Measurements from ENCODE around the gene MEIOC. TPM values are rescaled to one million over a fixed set of nuclear protein-coding genes. Genes with fewer than 3 reads are reported as not detected.

MEIOC gene
- total RNA-seq, 1 donor from 2014 or later: not detected

DNA sequence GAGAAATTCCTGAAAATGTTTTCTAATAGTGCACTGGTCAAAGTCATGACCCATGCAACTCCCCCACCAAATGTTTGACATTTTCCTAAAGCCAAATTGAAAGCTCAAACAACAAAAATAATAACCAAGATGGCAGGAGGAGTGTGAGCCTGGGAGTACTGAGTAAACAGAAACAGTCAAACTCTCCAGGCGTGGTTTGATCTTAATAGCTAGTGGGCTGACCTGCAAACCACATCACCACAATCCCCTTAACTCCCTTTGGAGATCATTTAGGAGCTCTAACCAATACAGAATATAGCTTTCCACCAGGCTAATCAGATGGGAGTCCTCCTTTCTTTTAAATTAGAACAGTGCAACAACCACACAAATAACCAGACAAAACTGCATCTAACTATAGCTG lies 19.2 kb upstream of the MEIOC start:
- Histone ChIP-seq H3K4me1 (no peaks in the 10 kb centered on the region), H3K36me3 (no peaks in the 10 kb centered on the region), H3K27me3 (no peaks in the 10 kb centered on the region), H3K9me3 (no peaks in the 10 kb centered on the region), H3K4me3 (no peak overlapping the region), H3K27ac (no peak overlapping the region)
- TF ChIP-seq, protein P1, sequence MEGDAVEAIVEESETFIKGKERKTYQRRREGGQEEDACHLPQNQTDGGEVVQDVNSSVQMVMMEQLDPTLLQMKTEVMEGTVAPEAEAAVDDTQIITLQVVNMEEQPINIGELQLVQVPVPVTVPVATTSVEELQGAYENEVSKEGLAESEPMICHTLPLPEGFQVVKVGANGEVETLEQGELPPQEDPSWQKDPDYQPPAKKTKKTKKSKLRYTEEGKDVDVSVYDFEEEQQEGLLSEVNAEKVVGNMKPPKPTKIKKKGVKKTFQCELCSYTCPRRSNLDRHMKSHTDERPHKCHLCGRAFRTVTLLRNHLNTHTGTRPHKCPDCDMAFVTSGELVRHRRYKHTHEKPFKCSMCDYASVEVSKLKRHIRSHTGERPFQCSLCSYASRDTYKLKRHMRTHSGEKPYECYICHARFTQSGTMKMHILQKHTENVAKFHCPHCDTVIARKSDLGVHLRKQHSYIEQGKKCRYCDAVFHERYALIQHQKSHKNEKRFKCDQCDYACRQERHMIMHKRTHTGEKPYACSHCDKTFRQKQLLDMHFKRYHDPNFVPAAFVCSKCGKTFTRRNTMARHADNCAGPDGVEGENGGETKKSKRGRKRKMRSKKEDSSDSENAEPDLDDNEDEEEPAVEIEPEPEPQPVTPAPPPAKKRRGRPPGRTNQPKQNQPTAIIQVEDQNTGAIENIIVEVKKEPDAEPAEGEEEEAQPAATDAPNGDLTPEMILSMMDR (IDR thresholded peaks at IDR 0.05): no peak
- no peak for DNase-seq (ENCODE audit: low spot score in 2 of 2)
- intact Hi-C loops (cut with DNase I): loop anchor here (2.0 kb wide), 1 partner anchor 78 kb away; no protein-coding TSS in a partner anchor

DNA sequence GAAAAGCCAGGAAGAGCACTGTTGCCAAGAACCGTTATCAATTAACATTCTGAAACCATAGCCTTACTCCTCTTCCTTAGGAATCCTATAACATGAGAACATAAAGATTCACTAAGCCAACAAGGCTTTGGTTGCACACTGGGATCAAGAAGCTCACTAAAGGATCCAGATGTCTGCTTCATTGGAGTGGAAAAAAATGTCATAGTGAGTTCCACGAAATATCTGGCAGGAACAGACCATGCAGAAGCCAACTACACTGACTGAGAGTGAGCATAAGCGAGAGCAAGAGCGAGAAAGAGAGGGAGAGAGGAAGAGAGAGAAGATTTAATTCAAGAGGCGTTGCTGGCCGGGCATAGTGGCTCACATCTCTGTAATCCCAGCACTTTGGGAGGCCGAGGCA lies 13.4 kb upstream of the MEIOC start:
- H3K4me3 ChIP-seq: no peak overlapping the region
- TF ChIP-seq, protein P1 (IDR thresholded peaks at IDR 0.05): no peak
- no peak for DNase-seq (ENCODE audit: low spot score in 2 of 2)
- intact Hi-C loops (cut with DNase I): no loop called here
- no peaks in the 10 kb centered on the region for H3K4me1 ChIP-seq
- H3K36me3 ChIP-seq: no peaks in the 10 kb centered on the region
- H3K27me3 ChIP-seq: no peaks in the 10 kb centered on the region
- H3K27ac ChIP-seq: no peak overlapping the region
- H3K9me3 ChIP-seq: no peaks in the 10 kb centered on the region

DNA sequence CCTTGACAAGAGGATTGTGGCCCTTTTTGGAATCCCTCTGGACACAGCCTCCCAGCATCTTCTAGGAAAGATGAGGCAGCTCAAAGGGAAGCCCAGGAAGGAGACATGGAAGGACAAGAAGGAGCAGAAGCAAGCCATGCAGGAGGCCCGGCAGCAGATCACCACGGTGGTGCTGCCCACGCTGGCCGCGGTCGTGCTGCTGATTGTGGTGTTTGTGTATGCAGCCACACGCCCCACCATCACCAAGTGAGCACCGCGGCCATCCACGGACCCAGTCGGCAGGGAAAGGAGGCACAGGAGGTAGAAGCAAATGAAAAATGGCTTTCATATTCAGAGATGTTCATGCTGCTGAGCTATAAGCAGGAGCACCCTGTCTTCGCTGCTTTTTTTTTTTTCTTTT lies 10.9 kb upstream of the MEIOC start:
- Histone ChIP-seq H3K27me3 (no peaks in the 10 kb centered on the region), H3K4me3 (no peak overlapping the region), H3K36me3 (no peaks in the 10 kb centered on the region), H3K4me1 (no peaks in the 10 kb centered on the region), H3K27ac (no peak overlapping the region), H3K9me3 (no peaks in the 10 kb centered on the region)
- DNase-seq (ENCODE audit: low spot score in 2 of 2): no peak
- intact Hi-C loops (cut with DNase I): no loop called here
- TF ChIP-seq, protein P1 (IDR thresholded peaks at IDR 0.05): no peak

DNA sequence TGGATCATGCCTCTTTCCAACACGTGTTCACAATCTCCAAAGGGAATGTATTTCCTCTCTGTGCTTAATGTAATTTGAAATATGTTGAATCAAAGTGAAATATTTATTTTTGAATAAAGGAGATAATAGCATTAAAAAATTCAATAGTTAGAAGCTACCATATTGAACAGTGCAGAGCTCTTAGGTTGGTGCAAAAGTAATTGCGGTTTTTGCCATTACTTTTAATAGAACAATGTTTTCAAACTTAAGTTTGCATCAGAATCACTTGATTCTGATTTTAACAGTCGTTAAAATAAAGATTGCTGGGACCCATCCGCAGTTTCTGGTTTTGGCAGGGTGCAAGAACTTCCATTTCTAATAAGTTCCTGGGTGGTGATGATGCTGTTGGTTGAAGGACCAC lies 10.0 kb upstream of the MEIOC start:
- no peaks in the 10 kb centered on the region for H3K9me3 ChIP-seq
- H3K27ac ChIP-seq: no peak overlapping the region
- H3K27me3 ChIP-seq: no peaks in the 10 kb centered on the region
- H3K36me3 ChIP-seq: no peaks in the 10 kb centered on the region
- H3K4me3 ChIP-seq: no peak overlapping the region
- no peaks in the 10 kb centered on the region for H3K4me1 ChIP-seq
- intact Hi-C loops (cut with DNase I): no loop called here
- DNase-seq (ENCODE audit: low spot score in 2 of 2): no peak
- TF ChIP-seq, protein P1 (IDR thresholded peaks at IDR 0.05): no peak

DNA sequence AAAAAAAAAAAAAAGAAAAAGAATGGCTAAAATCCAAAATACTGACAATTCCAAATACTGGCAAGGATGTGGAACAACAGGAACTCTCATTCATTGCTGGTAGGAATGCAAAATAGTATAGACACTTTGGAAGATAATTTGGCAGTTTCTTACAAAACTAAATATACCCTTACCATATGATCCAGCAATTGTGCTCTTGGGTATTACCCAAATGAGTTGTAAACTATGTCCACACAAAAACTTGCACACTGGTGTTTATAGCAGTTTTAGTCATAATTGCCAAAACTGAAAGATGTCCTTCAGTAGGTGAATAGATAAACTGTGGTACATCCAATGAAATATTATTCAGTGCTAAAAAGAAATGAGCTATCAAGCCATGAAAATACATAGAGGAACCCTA lies 8.5 kb upstream of the MEIOC start:
- TF ChIP-seq, protein P1 (IDR thresholded peaks at IDR 0.05): no peak

DNA sequence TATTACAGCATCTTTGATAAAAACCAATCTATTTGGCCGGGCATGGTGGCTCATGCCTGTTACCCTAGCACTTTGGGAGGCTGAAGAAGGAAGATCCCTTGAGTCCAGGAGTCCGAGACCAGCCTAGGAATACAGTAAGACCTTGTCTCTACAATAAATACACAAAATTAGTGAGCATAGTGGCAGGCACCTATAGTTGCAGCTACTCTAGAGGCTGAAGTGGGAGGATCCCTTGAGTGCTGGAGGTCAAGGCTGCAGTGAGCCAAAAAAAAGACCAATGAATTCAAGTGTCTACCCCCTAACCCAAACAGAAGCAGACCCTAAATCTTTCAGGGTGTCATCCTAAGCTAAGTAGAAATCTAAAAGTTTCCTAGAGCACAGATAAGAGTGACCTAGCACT lies 7.3 kb upstream of the MEIOC start:
- Histone ChIP-seq H3K27me3 (no peaks in the 10 kb centered on the region), H3K4me3 (no peak overlapping the region), H3K4me1 (no peaks in the 10 kb centered on the region), H3K27ac (no peak overlapping the region), H3K36me3 (no peaks in the 10 kb centered on the region), H3K9me3 (no peaks in the 10 kb centered on the region)
- intact Hi-C loops (cut with DNase I): no loop called here
- TF ChIP-seq, protein P1 (IDR thresholded peaks at IDR 0.05): no peak
- no peak for DNase-seq (ENCODE audit: low spot score in 2 of 2)

More for the DNA sequence above, 8.5 kb upstream of the MEIOC start:
- Histone ChIP-seq H3K27ac (no peak overlapping the region), H3K4me3 (no peak overlapping the region), H3K9me3 (no peaks in the 10 kb centered on the region), H3K4me1 (no peaks in the 10 kb centered on the region), H3K36me3 (no peaks in the 10 kb centered on the region), H3K27me3 (no peaks in the 10 kb centered on the region)
- DNase-seq (ENCODE audit: low spot score in 2 of 2): no peak
- intact Hi-C loops (cut with DNase I): no loop called here

Data from ascending aorta (tissue), 2 donors.